ENCODE data around the gene FOCAD.
"Not testable (repeated sequence)": the region's sequence is repeated elsewhere in the genome, so short reads cannot be mapped to it uniquely, and the experiment has no call there.

FOCAD gene

DNA sequence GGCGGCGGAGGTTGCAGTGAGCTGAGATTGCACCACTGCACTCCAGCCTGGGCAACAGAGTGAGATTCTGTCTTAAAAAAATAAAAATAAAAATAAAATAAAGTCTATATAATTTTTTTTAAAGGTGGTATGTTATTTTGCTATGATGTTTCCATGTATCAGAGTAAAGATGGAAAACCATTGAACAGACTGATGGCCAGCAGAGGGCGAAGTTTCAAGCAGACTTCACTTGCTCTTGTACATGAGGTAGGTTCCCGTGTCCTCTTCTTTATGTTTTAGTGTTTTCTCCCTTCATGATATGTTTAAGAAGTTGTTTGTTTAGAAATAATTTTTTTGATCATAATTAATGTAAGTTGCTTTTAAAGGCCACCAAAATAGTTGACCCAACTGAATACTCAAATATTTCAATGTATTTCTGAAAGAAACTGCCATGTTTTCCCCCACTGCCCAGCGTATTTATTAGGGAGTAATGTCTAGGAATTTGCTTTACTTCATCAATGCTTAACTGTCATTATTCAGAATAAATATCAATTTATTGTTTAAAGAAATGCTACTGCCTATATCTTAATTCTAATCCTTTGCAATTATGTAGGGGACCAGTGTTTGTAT is 201.0 kb downstream of the FOCAD start:
- peak; percentile 26 for DNase-seq (ENCODE audit: low spot score)

- no peak for DNase-seq (ENCODE audit: low spot score)
Observed at GRCh38 chr9:20898885-20899554, 215.0 kb downstream of the FOCAD start.

DNA sequence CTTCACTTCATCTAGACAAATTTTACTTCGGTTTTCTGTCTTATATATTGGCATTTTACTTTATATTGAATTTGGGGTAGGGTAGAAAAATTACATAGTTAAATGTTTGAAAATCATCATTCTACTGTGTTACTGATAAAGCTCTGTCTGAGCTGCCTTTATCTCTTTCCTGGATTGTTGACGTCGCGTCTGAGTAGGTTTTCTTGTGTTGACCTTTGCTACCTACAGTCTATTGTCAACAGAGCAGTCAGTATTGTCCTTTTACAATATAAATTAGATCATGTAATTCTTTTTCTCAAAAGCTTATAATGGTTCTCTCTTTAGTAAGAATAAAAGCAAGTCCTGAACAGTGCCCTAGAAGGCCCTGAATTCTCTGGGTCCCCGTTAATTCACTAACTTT is 219.2 kb downstream of the FOCAD start:
- DNase-seq (ENCODE audit: low spot score): no peak

DNA sequence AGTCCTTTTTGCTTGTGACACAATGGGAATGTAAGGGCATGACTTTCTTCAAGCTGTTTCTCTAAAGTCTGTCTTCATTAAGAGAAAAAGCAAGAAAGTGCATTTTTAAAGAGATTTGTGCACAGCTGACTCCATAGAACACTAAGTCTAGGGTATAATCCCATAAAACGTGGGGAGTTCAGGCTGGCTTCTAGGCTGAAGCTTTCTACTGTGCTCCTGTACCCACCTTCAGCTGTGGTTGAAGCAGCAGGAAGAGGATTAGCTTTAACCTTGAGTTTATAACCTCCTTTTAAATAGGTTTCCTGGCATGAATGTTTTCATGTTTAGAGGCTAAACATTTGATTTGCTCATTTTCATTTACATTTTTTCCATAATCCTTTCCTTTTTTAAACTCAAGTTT is 220.9 kb downstream of the FOCAD start:
- DNase-seq (ENCODE audit: low spot score): no peak

DNA sequence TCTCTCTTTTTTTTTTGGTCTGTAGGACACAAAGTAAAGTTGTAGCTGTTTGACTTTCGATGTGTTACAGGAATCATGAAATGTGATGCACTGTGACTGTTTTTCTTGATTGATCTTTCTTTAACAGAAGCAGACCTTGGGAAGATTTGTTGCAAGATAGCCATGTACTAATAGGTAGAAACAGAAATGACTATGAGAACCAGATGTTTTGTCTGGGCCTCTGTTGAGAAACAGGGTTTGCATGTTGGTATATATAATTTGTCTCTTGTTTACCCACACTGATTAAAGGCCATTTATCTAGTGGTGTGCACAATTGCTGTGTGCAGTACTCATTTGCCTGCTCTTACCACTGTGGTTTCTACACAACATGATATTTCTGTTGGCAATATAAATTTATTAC is 222.3 kb downstream of the FOCAD start:
- DNase-seq (ENCODE audit: low spot score): no peak

DNA sequence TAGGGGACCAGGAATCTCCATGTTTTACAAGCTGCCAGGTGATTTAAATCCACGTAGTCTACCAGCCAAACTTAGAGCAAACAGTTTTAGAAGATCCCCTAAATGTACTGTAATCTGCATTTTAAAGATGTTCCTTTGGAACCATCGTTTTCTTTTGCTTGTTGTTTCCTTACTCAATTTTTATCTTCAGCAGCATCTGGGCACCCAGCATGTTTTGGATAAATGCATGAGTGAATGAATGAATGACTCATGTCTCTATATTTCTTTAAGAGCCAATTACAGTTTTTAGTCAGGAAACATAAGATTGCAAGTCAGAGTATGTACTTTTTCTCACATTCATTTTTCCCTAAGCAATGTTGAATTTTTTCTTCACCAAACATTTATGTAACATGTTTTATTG is 224.4 kb downstream of the FOCAD start:
- no peak for DNase-seq (ENCODE audit: low spot score)

GRCh38 chr9:20914556-20914955 is 230.5 kb downstream of the FOCAD start:
- no peak for DNase-seq (ENCODE audit: low spot score)

DNA sequence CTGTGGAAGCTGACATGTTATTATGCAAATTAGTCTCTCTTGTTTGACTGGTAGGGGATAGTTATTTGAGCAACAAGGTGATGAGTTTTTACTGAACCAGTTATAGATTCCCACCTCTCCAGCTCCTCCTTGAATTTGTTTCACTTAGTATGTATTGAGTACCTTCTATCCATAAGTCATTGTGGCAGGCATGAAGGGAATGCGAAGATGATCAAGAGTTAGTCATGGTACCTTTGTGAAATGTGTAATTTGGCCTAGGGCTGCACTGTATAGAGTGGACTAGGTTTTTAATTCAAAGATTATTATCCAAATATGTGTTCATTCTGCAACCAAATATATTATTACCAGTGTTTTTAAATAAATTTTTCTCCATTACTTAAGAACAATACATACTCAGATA is 237.3 kb downstream of the FOCAD start:
- no peak for DNase-seq (ENCODE audit: low spot score)

GRCh38 chr9:20925256-20926045 is 241.4 kb downstream of the FOCAD start:
- no peak for DNase-seq (ENCODE audit: low spot score)

GRCh38 chr9:20929276-20929675 is 245.2 kb downstream of the FOCAD start:
- DNase-seq (ENCODE audit: low spot score): no peak

- no peak for DNase-seq (ENCODE audit: low spot score)
Observed at GRCh38 chr9:20930836-20931235, 246.8 kb downstream of the FOCAD start.

DNA sequence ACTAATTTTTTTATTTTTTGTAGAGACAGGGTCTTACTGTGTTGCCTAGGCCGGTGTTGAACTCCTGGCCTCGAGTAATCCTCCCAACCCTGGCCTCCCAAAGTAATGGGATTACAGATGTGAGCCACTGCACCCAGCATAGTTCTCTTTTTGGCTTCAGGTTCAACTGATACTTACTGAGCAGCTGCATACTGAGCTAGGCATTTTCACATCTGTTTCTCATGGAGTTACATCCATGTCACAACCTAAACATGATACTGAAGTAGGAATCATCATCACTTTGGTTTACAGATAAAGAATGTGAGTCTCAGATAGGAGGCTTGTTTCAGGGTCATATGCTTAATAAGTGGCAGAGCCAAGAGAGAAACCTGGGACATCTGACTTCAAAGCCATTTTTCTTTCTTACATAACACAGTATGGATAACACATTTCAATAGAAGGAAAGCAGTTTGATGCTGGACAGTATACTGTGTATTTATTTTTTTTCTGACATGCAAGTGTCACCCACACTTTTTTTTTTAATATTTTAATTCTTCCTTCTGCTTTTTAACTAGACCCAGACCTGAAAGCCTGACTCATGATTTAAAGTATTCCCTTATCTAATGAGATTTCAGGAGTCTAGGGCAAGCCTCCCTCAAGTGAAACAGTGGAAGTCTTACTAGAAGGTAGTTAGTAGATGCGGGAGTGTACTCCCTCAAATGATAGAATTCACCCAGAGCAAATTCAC is 256.6 kb downstream of the FOCAD start:
- no peak for DNase-seq (ENCODE audit: low spot score)

DNA sequence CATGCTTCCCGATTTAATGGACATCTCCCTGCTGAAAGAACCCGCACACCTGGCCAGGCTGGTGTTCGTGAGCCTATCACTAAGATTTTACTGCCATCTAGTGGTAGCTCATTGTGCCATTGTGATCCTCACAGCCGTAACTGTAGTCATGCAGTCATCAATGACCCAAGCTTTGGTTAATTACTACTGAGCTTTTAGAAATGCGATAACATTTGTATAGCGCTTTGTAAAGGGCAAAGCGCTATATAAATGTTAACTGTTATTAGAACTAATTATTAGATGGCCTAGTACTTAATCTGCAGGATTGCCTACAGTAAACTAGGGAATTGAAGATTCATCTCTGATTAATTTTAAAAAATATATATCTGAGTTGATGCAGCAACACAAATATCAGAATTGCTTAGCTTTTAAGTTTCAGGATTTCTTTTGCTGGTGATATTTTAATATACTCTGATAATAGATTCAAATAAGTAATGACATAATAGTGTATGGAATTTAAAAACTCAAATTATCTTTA is 257.2 kb downstream of the FOCAD start:
- DNase-seq (ENCODE audit: low spot score): peak; percentile 78

DNA sequence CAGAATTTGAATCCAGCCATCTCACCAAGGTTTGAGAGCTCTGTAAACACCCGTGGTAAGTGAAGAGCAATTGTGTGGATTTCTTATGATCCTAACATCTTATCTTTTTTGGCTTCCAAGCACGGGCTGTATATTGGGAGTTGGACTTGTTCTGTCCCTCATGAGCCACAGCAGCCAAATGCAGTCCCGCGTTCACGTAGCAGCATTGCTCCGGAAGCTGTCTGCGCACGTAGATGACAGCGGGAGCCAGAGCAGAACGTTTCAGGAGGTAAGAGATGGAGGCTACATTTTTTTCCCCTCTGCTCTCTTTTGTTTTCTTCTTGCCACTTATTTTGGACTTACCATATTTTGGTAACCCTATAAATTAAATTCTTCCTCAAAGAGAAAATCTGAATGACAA is 260.4 kb downstream of the FOCAD start:
- no peak for DNase-seq (ENCODE audit: low spot score)

- DNase-seq (ENCODE audit: low spot score): no peak
Observed at GRCh38 chr9:20945269-20945668, 261.2 kb downstream of the FOCAD start.

DNA sequence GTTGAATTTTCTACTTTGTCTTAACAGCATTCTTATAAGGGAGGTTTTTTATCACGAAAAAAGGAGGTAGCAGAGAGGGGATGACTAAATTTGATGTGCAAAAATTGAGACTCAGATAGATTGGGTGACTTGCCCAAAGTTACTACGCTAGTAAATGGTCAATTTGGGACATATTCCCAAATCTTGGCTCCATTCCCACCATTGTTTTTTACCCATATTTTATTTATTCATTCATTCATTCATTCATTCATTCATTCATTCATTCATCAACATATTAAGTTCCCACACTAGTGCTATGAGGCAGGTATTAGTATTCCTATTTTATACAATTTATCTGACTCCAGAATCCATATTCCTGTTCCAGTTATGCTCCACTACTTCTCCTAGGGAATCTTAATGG is 261.8 kb downstream of the FOCAD start:
- no peak for DNase-seq (ENCODE audit: low spot score)

- DNase-seq (ENCODE audit: low spot score): peak; percentile 15
Observed at GRCh38 chr9:20948703-20949102, 264.6 kb downstream of the FOCAD start.

- no peak for DNase-seq (ENCODE audit: low spot score)
Observed at GRCh38 chr9:20950707-20951106, 266.6 kb downstream of the FOCAD start.

DNA sequence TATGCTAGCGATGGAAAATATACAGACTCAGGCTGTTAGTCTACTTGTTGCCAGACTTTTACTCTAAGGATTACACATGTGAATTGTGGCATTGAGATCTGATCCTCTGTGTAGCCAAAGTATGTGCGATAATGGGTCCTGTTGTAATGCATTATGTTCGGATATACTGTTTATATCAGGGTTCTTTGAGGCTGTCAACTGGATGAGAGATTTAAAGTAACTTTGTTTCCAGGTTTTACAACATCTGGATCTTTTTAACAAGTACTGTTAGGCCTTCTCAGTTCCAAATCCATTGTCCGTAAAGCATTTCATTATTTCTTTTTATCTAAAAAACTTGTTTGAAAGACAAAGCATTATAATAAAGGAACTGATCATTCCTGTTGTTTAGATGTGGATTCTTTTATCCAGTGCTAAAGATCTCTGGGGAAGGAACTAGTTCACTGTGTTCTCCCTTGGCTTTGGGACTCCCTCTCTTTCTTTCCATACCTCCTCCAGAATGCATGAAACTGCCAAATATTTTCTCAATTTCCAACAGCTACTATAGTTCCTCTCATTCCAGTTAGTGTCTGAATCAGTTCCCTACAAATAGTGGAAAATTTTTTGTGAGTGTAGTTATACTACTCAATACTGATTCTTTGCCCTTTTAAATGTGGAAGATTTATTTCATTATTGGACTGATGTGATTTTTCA is 278.6 kb downstream of the FOCAD start:
- DNase-seq (ENCODE audit: low spot score): no peak

DNA sequence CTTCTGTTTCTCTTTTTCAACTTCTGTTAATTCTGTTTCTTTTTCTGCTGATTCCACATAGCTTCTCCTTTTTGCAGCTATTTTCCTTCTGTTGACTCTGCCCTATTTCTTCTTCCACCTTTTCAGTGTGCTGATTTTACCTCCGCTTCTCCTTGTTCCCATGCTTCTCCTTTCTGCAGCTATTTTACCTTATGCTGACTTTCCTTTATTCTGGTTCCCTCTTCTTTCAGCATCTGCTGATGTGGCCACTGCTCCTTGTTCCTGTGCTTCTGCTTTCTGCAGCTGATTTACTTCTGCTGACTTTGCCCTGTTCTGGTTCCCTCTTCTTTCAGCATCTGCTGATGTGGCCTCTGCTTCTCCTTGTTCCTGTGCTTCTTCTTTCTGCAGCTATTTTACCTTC is 288.6 kb downstream of the FOCAD start:
- DNase-seq (ENCODE audit: low spot score): no peak

DNA sequence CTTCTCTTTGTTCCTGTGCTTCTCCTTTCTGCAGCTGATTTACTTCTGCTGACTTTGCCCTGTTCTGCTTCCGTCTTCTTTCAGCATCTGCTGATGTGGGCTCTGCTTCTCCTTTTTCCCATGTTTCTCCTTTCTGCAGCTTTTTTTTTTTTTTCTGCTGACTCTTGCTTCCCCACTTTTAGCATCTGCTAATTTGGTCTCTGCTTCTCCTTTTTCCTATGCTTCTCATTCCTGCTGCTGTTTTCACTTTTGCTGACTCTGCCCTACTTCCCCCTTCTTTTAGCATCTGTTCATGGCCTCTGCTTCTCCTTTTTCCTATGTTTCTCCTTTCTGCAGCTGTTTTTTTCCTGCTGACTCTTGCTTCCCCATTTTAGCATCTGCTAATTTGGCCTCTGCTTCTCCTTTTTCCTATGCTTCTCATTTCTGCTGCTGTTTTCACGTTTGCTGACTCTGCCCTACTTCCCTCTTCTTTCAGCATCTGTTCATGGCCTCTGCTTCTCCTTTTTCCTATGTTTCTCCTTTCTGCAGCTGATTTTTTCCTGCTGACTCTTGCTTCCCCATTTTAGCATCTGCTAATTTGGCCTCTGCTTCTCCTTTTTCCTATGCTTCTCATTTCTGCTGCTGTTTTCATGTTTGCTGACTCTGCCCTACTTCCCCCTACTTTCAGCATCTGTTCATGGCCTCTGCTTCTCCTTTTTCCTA is 289.3 kb downstream of the FOCAD start:
- not testable (repeated sequence) for DNase-seq (ENCODE audit: low spot score)
